Endodermal cell (in vitro differentiated cells): Measurements from ENCODE around the gene DEPDC1. TPM values are rescaled to one million over a fixed set of nuclear protein-coding genes. Genes with fewer than 3 reads are reported as not detected.

ENCODE experiments used
- DNase-seq: peaks from one replicate; pipeline ENCODE4 v3.0.0-alpha.2; 2017
- H3K27ac ChIP-seq: 2 replicates; pipeline ENCODE4 v1.5.1; 2013; ENCODE audit warnings: mild to moderate bottlenecking, low read depth, low read length, moderate library complexity
- H3K27me3 ChIP-seq: 2 replicates; pipeline ENCODE4 v1.6.1; 2013; ENCODE audit warnings: mild to moderate bottlenecking, low read length, moderate library complexity; ENCODE audit not compliant: insufficient read depth, control insufficient read depth, poor library complexity, severe bottlenecking
- H3K36me3 ChIP-seq: 2 replicates; pipeline ENCODE4 v1.7.0; 2013; ENCODE audit warnings: mild to moderate bottlenecking, low read length, moderate library complexity; ENCODE audit not compliant: control insufficient read depth, insufficient read depth
- H3K4me1 ChIP-seq: one replicate; pipeline ENCODE4 v1.7.0; 2013; ENCODE audit warnings: low read length; ENCODE audit not compliant: control insufficient read depth, insufficient read depth
- H3K4me3 ChIP-seq: 2 replicates; pipeline ENCODE4 v1.5.1; 2013; ENCODE audit warnings: mild to moderate bottlenecking, low read length, moderate library complexity
- H3K9ac ChIP-seq: 2 replicates; pipeline ENCODE4 v1.6.1; 2013; ENCODE audit warnings: mild to moderate bottlenecking, low read length, moderate library complexity; ENCODE audit not compliant: poor library complexity, severe bottlenecking; ENCODE audit errors: extremely low read depth
- H3K9me3 ChIP-seq: 2 replicates; pipeline ENCODE4 v1.6.1; 2013; ENCODE audit warnings: mild to moderate bottlenecking, low read length, moderate library complexity; ENCODE audit not compliant: control insufficient read depth
- H3K27ac Mint-ChIP-seq: 2 replicates; pipeline ENCODE4 v1.8.0; 2020; ENCODE audit warnings: mixed read lengths
- H3K27me3 Mint-ChIP-seq: 2 replicates; pipeline ENCODE4 v1.8.0; 2021; ENCODE audit warnings: mild to moderate bottlenecking, mixed read lengths; ENCODE audit not compliant: insufficient read depth
- H3K36me3 Mint-ChIP-seq: 2 replicates; pipeline ENCODE4 v1.8.0; 2020; ENCODE audit warnings: low read depth, mixed read lengths
- H3K4me1 Mint-ChIP-seq: 2 replicates; pipeline ENCODE4 v1.8.0; 2020; ENCODE audit warnings: mixed read lengths
- H3K4me3 Mint-ChIP-seq: 2 replicates; pipeline ENCODE4 v1.8.0; 2020; ENCODE audit warnings: mild to moderate bottlenecking, moderate library complexity, mixed read lengths
- H3K9me3 Mint-ChIP-seq: 2 replicates; pipeline ENCODE4 v1.8.0; 2020; ENCODE audit warnings: mild to moderate bottlenecking, mixed read lengths
- WGBS, 2 experiments: methylation state at CpG; one replicate each; pipeline versions ENCODE4 v1.1.5 to v1.1.7; 2013; ENCODE audit warnings: missing lambda C conversion rate in 2 of 2, mixed read lengths in 1 of 2; ENCODE audit not compliant: insufficient coverage in 1 of 2, insufficient read length in 1 of 2; 5-methylcytosine and 5-hydroxymethylcytosine counted together
- total RNA-seq, 2 donors: library from RNA; stranded (reverse); fragmentation: NEBNext Ultra II Directional in 1 of 2; extraction: Animal tissue kit (Norgen Biotek cat#: 25700) in 1 of 2; gene quantifications; 2 replicates in 1 of 2; 3 replicates in 1 of 2; pipeline ENCODE4 v1.2.1, GENCODE V29; 2021
- TF ChIP-seq, protein P1 (sequence below): fragments of 200-600 bp; sonication (generic); conservative IDR thresholded peaks from 2 replicates; pipeline ENCODE4 v1.5.0; 2021; ENCODE audit warnings: antibody characterized with exemption, mild to moderate bottlenecking

DEPDC1 gene
- total RNA-seq, 2 donors from 2014 or later: 25.1 to 40.0 TPM

DNA sequence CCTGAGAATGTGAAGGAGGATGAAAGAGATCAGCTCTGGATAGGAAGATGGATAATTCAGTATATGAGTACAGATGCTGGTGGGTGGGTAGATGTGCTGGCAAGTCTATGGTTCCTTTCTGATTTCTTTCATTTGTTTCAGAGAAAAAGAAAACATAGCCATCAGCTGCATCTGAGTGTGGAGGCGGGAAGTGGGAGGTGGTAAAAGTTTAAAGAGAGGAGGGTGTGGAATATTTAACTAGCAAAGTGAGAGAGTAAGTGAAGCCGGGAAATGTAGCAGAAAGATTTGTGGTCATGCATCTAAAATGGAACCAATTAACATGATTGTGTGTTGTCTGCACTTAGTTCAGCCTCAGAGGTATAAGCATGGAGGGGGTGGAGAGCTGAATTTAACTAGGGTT is 63.5 kb downstream of the DEPDC1 start:
- H3K27ac ChIP-seq: no peak overlapping the region
- Mint-ChIP-seq H3K36me3 (no peaks in the 10 kb centered on the region), H3K27ac (no peak overlapping the region), H3K27me3 (no peaks in the 10 kb centered on the region), H3K4me3 (no peak overlapping the region), H3K9me3 (no peaks in the 10 kb centered on the region), H3K4me1 (peaks cover under 1% of the 10 kb centered on the region)
- no peaks in the 10 kb centered on the region for H3K36me3 ChIP-seq
- H3K9ac ChIP-seq: no peak overlapping the region
- H3K4me1 ChIP-seq: no peaks in the 10 kb centered on the region
- no peak overlapping the region for H3K4me3 ChIP-seq
- peaks cover 42% of the 10 kb centered on the region for H3K27me3 ChIP-seq
- TF ChIP-seq, protein P1, sequence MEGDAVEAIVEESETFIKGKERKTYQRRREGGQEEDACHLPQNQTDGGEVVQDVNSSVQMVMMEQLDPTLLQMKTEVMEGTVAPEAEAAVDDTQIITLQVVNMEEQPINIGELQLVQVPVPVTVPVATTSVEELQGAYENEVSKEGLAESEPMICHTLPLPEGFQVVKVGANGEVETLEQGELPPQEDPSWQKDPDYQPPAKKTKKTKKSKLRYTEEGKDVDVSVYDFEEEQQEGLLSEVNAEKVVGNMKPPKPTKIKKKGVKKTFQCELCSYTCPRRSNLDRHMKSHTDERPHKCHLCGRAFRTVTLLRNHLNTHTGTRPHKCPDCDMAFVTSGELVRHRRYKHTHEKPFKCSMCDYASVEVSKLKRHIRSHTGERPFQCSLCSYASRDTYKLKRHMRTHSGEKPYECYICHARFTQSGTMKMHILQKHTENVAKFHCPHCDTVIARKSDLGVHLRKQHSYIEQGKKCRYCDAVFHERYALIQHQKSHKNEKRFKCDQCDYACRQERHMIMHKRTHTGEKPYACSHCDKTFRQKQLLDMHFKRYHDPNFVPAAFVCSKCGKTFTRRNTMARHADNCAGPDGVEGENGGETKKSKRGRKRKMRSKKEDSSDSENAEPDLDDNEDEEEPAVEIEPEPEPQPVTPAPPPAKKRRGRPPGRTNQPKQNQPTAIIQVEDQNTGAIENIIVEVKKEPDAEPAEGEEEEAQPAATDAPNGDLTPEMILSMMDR: no peak
- 83 to 90% methylated on average over 2 of the region's 2 CpGs for WGBS, 2 experiments
- DNase-seq: no peak
- H3K9me3 ChIP-seq: no peaks in the 10 kb centered on the region

DNA sequence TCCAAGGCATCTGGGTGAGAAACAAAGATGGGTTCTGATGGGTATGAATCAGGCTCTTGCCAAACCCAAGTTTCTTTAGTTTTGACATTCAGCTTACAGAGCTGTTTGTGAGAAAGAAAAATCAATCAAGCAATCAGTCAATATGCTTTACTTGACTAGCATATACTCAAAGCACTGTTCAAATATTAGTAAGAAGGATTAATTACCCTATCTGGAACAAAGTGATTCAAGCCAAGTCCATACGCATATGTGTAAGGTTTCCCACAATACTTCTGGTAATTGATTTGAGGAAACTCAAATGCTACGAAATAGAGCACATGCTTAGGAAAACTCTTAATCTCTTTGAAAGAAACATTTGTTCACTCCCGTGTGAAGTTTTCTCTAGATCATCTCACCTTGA is 65.8 kb downstream of the DEPDC1 start:
- Histone ChIP-seq H3K4me1 (no peaks in the 10 kb centered on the region), H3K27me3 (peaks cover 33% of the 10 kb centered on the region), H3K9ac (no peak overlapping the region), H3K36me3 (no peaks in the 10 kb centered on the region), H3K27ac (no peak overlapping the region), H3K4me3 (no peak overlapping the region), H3K9me3 (no peaks in the 10 kb centered on the region)
- TF ChIP-seq, protein P1: no peak
- no peak for DNase-seq
- 89 to 92% methylated on average over 3 of the region's 3 CpGs for WGBS, 2 experiments
- Mint-ChIP-seq H3K4me1 (no peaks in the 10 kb centered on the region), H3K36me3 (no peaks in the 10 kb centered on the region), H3K27me3 (no peaks in the 10 kb centered on the region), H3K9me3 (no peaks in the 10 kb centered on the region), H3K4me3 (no peak overlapping the region), H3K27ac (no peak overlapping the region)

GRCh38 chr1:68429233-68429808 is 67.6 kb downstream of the DEPDC1 start:
- Mint-ChIP-seq H3K4me3 (no peak overlapping the region), H3K27me3 (no peaks in the 10 kb centered on the region), H3K27ac (no peak overlapping the region), H3K36me3 (no peaks in the 10 kb centered on the region), H3K4me1 (no peaks in the 10 kb centered on the region), H3K9me3 (no peaks in the 10 kb centered on the region)
- 89 to 98% methylated on average over 2 to 4 of the region's 4 CpGs for WGBS, 2 experiments
- no peaks in the 10 kb centered on the region for H3K36me3 ChIP-seq
- no peak overlapping the region for H3K9ac ChIP-seq
- TF ChIP-seq, protein P1: no peak
- no peak overlapping the region for H3K27ac ChIP-seq
- peaks cover 16% of the 10 kb centered on the region for H3K27me3 ChIP-seq
- no peaks in the 10 kb centered on the region for H3K4me1 ChIP-seq
- H3K4me3 ChIP-seq: no peak overlapping the region
- DNase-seq: no peak
- H3K9me3 ChIP-seq: no peaks in the 10 kb centered on the region
